Fibroblast of lung (primary cell): ENCODE data around the gene INPP5K. TPM values are rescaled to one million over a fixed set of nuclear protein-coding genes. Genes with fewer than 3 reads are reported as not detected.

ENCODE experiments used
- DNase-seq, 2 donors: peaks; one replicate each; pipeline versions ENCODE4 v3.0.0 to v3.0.0-alpha.2; 2010; ENCODE audit warnings: low read depth in 2 of 2
- H2AFZ ChIP-seq: 2 replicates; pipeline ENCODE4 v1.5.1; 2012; ENCODE audit warnings: low read length, control low read depth, inconsistent platforms
- H3K27ac ChIP-seq: 2 replicates; pipeline ENCODE4 v1.5.1; 2011; ENCODE audit warnings: low read length, control low read depth; ENCODE audit not compliant: insufficient read depth
- H3K27me3 ChIP-seq: 2 replicates; pipeline ENCODE4 v1.5.1; 2011; ENCODE audit warnings: mild to moderate bottlenecking, low read length; ENCODE audit not compliant: control insufficient read depth, insufficient read depth
- H3K36me3 ChIP-seq: 2 replicates; pipeline ENCODE4 v1.5.1; 2011; ENCODE audit warnings: low read length; ENCODE audit not compliant: control insufficient read depth, insufficient read depth
- H3K4me1 ChIP-seq: 2 replicates; pipeline ENCODE4 v1.5.1; 2011; ENCODE audit warnings: low read length; ENCODE audit not compliant: control insufficient read depth, insufficient read depth; ENCODE audit errors: extremely low read depth
- H3K4me2 ChIP-seq: 2 replicates; pipeline ENCODE4 v1.5.1; 2011; ENCODE audit warnings: low read length, control low read depth; ENCODE audit not compliant: insufficient read depth; ENCODE audit errors: extremely low read depth
- H3K4me3 ChIP-seq, 4 experiments: fragments of 200-600 bp in 1 of 4; sonication (generic) in 1 of 4; replicated peaks in 1 of 4; 2 replicates each; pipeline ENCODE4 v1.5.1; 2011 to 2016; ENCODE audit warnings: low read length in 4 of 4, low read depth in 3 of 4, mild to moderate bottlenecking in 3 of 4, control low read depth in 2 of 4, inconsistent platforms in 1 of 4, mixed read lengths in 1 of 4; ENCODE audit not compliant: insufficient read depth in 1 of 4; ENCODE audit errors: control extremely low read depth in 1 of 4
- H3K79me2 ChIP-seq: 2 replicates; pipeline ENCODE4 v1.5.1; 2012; ENCODE audit warnings: mild to moderate bottlenecking, low read length, inconsistent platforms; ENCODE audit not compliant: control insufficient read depth, insufficient read depth
- H3K9ac ChIP-seq: 2 replicates; pipeline ENCODE4 v1.5.1; 2011; ENCODE audit warnings: mild to moderate bottlenecking, low read length, control low read depth; ENCODE audit not compliant: insufficient read depth
- H3K9me3 ChIP-seq: 2 replicates; pipeline ENCODE4 v1.5.1; 2012; ENCODE audit warnings: low read depth, low read length; ENCODE audit not compliant: control insufficient read depth, insufficient read depth
- H4K20me1 ChIP-seq: 2 replicates; pipeline ENCODE4 v1.5.1; 2011; ENCODE audit warnings: low read length; ENCODE audit not compliant: control insufficient read depth, insufficient read depth; ENCODE audit errors: extremely low read depth
- EZH2 ChIP-seq: IDR thresholded peaks from 2 replicates; pipeline ENCODE4 v1.5.1; 2012; ENCODE audit warnings: low read length, control low read depth, mild to moderate bottlenecking; ENCODE audit errors: missing control alignments
- polyA plus RNA-seq, 2 donors: library from polyadenylated mRNA; depleted of rRNA in 1 of 2; stranded (reverse) in 1 of 2; unstranded in 1 of 2; fragments of >200 nt; gene quantifications; 2 replicates each; pipeline ENCODE4 v1.2.1, GENCODE V29; 2011 to 2012; ENCODE audit warnings: missing spikeins in 1 of 2
- total RNA-seq: library from RNA; depleted of rRNA; stranded (reverse); fragments of >200 nt; gene quantifications from 2 replicates; pipeline ENCODE4 v1.2.1, GENCODE V29; 2014
- TF ChIP-seq, protein P1 (sequence below), 2 donors: IDR thresholded peaks in 1 of 2; conservative IDR thresholded peaks in 1 of 2; 1 replicate in 1 of 2; 2 replicates in 1 of 2; pipeline ENCODE4 v1.5.1; 2011 to 2012; ENCODE audit warnings: low read length in 2 of 2, control low read depth in 1 of 2, inconsistent platforms in 1 of 2, low read depth in 1 of 2, mild to moderate bottlenecking in 1 of 2

INPP5K gene
- total and polyA plus RNA-seq, 2 donors (not counting 1 experiment from before 2014, with no cell fraction given) = 21.0 to 34.5 TPM

DNA sequence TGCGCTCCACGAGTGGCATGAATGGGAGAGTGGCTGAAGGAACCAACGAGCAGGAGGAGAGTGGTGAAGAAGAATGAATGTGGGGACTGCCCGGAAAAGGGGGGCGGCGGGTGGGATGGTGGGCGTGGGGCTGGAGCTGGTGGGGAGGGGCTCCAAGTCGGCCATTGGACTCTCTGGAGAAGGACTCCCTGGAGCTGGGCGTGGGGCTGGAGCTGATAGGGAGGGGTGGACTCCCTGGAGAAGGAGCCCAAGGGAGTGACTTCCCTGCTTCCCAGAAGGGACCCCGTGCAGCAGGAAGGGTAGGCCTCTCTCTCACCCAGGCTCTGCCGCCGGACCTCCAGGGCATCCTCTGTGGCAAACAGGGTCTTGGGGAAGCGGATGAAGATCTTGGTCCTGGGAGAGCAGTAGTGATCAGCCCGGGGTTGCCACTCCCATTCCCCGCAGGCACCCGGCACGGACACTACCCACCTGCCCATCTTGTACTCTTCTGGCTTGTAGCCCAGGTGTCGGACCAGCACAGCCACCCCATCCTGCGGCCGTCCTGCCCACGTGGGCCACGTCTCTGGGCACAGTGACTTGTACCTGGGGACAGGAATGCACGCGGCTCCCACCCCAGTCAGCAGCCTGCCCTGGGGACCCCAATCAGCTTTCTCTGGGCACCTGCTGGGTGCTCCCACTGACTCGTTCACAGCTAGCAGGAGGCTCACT lies 45.5 kb downstream of the INPP5K start:
- no peak for DNase-seq
- peaks cover 49% of the 10 kb centered on the region for H3K36me3 ChIP-seq
- no peaks in the 10 kb centered on the region for H4K20me1 ChIP-seq
- no peak overlapping the region for H3K4me3 ChIP-seq
- TF ChIP-seq EZH2 = no peak
- TF ChIP-seq, protein P1, sequence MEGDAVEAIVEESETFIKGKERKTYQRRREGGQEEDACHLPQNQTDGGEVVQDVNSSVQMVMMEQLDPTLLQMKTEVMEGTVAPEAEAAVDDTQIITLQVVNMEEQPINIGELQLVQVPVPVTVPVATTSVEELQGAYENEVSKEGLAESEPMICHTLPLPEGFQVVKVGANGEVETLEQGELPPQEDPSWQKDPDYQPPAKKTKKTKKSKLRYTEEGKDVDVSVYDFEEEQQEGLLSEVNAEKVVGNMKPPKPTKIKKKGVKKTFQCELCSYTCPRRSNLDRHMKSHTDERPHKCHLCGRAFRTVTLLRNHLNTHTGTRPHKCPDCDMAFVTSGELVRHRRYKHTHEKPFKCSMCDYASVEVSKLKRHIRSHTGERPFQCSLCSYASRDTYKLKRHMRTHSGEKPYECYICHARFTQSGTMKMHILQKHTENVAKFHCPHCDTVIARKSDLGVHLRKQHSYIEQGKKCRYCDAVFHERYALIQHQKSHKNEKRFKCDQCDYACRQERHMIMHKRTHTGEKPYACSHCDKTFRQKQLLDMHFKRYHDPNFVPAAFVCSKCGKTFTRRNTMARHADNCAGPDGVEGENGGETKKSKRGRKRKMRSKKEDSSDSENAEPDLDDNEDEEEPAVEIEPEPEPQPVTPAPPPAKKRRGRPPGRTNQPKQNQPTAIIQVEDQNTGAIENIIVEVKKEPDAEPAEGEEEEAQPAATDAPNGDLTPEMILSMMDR (conservative IDR thresholded peaks at IDR 0.05 in 1 of 2, IDR thresholded peaks at IDR 0.05 in 1 of 2; ENCODE audit: low read depth in 1 of 2, low read length in 2 of 2) = no peak
- no peaks in the 10 kb centered on the region for H3K4me1 ChIP-seq
- no peak overlapping the region for H2AFZ ChIP-seq
- H3K9me3 ChIP-seq = no peaks in the 10 kb centered on the region
- no peak overlapping the region for H3K4me2 ChIP-seq
- no peak overlapping the region for H3K9ac ChIP-seq
- H3K27me3 ChIP-seq = no peaks in the 10 kb centered on the region
- H3K27ac ChIP-seq = no peak overlapping the region
- no peaks in the 10 kb centered on the region for H3K79me2 ChIP-seq

DNA sequence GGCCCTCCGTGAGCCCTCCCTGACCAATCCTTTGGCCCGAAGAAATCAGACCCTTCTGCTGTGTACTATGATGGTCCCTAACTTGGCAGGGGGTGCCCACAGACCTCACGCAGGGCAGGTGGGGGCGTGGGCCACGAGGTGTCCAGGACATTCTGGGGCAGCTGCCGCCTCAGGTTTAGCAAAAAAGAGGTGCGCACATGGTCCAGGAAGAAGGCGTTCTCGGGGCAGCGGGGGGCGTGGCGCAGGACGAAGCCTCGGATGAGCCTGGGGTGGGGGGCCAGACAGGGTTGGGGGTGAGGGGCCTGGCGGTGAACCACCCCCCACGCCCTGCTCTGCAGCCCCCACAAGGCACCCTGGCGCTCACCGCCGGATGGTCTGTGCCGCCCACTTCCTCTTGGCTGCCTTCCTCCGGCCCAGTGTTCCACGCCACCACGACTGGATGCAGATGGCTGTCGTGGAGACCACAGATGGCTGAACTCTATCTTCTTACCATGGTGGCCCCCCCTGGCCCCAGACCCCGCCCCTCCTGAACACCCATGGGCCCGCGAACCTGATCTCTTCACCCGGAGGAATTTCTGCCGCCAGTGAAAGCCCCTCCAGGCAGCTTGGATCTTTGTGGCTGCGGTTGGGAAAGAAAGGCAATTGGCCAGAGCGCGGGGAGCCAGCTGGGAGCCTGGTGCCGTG lies 46.2 kb downstream of the INPP5K start:
- Histone ChIP-seq H4K20me1 (no peaks in the 10 kb centered on the region), H3K9ac (no peak overlapping the region), H3K4me1 (no peaks in the 10 kb centered on the region), H3K4me3 (no peak overlapping the region), H3K4me2 (no peak overlapping the region), H3K27me3 (no peaks in the 10 kb centered on the region), H3K36me3 (peaks cover 47% of the 10 kb centered on the region), H3K79me2 (no peaks in the 10 kb centered on the region), H3K27ac (no peak overlapping the region), H2AFZ (no peak overlapping the region), H3K9me3 (no peaks in the 10 kb centered on the region)
- no peak for DNase-seq
- no peak for TF ChIP-seq EZH2
- TF ChIP-seq, protein P1 (conservative IDR thresholded peaks at IDR 0.05 in 1 of 2, IDR thresholded peaks at IDR 0.05 in 1 of 2; ENCODE audit: low read depth in 1 of 2, low read length in 2 of 2) = no peak

DNA sequence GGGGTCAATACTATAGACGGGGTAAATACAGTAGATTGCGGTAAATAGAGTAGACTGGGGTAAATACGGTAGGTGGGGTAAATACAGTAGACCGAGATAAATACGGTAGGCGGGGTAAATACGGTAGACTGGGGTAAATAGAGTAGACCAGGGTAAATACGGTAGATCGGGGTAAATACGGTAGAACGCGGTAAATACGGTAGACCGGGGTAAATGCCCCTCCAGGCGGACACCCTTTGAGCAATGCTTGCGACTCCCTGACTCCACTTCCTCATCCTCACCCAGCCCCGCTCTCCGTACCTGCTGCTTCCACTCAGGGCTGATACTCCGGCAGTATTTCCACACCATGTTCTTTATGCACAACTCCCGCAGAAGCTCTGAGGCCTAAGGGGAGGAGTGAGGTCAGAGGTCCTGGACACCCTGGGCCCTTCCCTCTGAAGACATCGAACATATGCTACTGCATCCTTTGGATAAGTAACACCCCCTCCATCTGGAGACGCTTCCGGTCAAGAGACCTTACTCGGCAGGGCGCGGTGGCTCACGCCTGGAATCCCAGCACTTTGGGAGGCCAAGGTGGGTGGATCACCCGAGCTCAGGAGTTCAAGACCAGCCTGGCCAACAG lies 47.1 kb downstream of the INPP5K start:
- TF ChIP-seq, protein P1 (conservative IDR thresholded peaks at IDR 0.05 in 1 of 2, IDR thresholded peaks at IDR 0.05 in 1 of 2; ENCODE audit: low read depth in 1 of 2, low read length in 2 of 2) = no peak
- TF ChIP-seq EZH2 = no peak
- Histone ChIP-seq H3K79me2 (no peaks in the 10 kb centered on the region), H3K4me2 (no peak overlapping the region), H3K4me1 (no peaks in the 10 kb centered on the region), H3K36me3 (peaks cover 45% of the 10 kb centered on the region), H3K4me3 (no peak overlapping the region), H3K27ac (no peak overlapping the region), H3K9me3 (no peaks in the 10 kb centered on the region), H3K27me3 (no peaks in the 10 kb centered on the region), H2AFZ (no peak overlapping the region), H4K20me1 (no peaks in the 10 kb centered on the region), H3K9ac (no peak overlapping the region)
- DNase-seq = peak in 1 of 2 donors; percentile 80
